Activated CD8-positive, alpha-beta memory T cell treated with anti-CD3 and anti-CD28 coated beads, Interleukin-2, amount 50 U/mL, for 24 hours (primary cell): ENCODE data around the gene KLF11.
"Not testable (repeated sequence)": the region's sequence is repeated elsewhere in the genome, so short reads cannot be mapped to it uniquely, and the experiment has no call there.

Source experiments
- DNase-seq: peaks from one replicate; pipeline ENCODE4 v3.0.0-alpha.2; 2020; ENCODE audit errors: extremely low read depth

The KLF11 gene

DNA sequence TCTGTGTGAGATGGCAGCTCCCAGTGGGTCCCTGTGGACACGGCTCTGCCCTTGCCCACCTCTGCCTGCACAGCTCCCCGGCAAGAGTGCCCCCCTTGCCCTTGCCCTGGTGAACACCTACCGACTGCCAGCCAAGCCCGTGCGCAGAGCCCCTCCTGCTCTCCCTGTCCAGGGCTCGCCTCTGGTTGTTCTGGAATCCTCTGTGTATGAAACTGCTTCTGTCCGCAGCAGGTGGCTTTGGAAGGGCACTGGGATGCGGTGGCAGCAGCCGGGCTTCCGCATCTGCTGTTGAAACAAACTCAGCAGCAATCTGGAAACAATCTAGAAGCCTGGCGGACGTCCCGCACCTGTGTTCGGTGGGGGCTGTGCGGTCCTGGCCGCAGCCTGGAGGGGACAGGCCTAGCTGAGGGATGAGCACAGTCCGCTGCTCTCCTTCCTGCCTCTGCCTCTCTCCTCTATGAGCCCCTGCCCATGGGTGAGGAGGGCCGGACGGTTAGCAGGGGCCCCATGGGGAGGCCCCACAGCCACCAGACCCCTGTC, 34.0 kb upstream of the KLF11 start:
- DNase-seq, result no peak

- no peak for DNase-seq
These were observed 33.3 kb upstream of the KLF11 start for GRCh38 chr2:10009811-10010781.

DNA sequence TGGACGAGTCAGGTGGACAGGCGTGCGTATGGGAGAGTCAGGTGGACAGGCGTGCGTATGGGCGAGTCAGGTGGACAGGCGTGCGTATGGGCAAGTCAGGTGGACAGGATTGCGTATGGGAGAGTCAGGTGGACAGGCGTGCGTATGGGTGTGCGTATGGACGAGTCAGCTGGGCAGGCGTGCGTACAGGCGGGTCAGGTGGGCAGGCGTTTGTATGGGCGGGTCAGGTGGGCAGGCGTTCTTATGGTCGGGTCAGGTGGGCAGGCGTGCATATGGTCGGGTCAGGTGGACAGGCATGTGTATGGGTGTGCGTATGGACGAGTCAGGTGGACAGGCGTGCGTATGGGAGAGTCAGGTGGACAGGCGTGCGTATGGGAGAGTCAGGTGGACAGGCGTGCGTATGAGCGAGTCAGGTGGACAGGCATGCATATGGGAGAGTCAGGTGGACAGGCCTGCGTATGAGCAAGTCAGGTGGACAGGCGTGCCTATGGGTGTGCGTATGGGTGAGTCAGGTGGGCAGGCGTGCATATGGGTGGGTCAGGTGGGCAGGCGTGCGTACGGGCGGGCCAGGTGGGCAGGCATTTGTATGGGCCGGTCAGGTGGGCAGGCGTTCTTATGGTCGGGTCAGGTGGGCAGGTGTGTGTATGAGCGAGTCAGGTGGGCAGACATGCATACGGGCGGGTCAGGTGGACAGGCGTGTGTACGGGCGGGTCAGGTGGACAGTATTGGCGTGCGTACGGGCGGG, 32.3 kb upstream of the KLF11 start:
- not testable (repeated sequence) for DNase-seq

DNA sequence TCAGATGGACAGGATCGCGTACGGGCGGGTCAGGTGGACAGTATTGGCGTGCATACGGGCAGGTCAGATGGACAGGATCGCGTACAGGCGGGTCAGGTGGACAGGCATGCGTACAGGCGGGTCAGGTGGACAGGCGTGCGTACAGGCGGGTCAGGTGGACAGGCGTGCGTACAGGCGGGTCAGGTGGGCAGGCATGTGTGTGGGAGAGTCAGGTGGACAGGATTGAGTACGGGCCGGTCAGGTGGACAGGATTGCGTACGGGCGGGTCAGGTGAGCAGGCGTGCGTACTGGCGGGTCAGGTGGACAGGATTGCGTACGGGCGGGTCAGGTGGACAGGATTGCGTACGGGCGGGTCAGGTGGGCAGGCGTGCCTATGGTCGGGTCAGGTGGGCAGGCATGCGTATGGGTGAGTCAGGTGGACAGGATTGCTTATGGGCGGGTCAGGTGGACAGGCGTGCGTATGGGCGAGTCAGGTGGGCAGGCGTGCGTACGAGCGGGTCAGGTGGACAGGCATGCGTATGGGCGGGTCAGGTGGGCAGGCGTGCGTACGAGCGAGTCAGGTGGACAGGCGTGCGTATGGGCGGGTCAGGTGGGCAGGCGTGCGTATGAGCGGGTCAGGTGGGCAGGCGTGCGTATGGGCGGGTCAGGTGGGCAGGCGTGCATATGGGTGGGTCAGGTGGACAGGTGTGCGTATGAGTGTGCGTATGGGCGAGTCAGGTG, 31.6 kb upstream of the KLF11 start:
- not testable (repeated sequence) for DNase-seq

GRCh38 chr2:10012366-10012962, 30.9 kb upstream of the KLF11 start:
- not testable (repeated sequence) for DNase-seq

GRCh38 chr2:10012963-10013461, 30.3 kb upstream of the KLF11 start:
- no peak for DNase-seq

- not testable (repeated sequence) for DNase-seq
These were observed 29.5 kb upstream of the KLF11 start for GRCh38 chr2:10013651-10014417.

- no peak for DNase-seq
These were observed 28.7 kb upstream of the KLF11 start for GRCh38 chr2:10014418-10015190.

DNA sequence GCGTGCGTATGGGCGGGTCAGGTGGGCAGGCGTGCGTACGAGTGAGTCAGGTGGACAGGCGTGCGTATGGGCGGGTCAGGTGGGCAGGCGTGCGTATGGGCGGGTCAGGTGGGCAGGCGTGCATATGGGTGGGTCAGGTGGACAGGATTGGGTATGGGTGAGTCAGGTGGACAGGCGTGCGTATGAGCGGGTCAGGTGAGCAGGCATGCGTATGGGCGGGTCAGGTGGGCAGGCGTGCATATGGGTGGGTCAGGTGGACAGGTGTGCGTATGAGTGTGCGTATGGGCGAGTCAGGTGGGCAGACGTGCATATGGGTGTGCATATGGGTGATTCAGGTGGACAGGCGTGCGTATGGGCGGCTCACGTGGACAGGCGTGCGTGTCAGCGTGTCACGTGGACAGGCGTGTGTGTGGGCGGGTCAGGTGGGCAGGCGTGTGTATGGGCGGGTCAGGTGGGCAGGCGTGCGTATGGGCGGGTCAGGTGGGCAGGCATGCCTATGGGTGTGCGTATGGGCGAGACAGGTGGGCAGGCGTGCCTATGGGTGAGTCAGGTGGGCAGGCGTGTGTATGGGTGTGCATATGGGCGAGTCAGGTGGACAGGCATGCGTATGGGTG, 27.9 kb upstream of the KLF11 start:
- not testable (repeated sequence) for DNase-seq

- DNase-seq, result no peak
These were observed 27.1 kb upstream of the KLF11 start for GRCh38 chr2:10016001-10016801.

DNA sequence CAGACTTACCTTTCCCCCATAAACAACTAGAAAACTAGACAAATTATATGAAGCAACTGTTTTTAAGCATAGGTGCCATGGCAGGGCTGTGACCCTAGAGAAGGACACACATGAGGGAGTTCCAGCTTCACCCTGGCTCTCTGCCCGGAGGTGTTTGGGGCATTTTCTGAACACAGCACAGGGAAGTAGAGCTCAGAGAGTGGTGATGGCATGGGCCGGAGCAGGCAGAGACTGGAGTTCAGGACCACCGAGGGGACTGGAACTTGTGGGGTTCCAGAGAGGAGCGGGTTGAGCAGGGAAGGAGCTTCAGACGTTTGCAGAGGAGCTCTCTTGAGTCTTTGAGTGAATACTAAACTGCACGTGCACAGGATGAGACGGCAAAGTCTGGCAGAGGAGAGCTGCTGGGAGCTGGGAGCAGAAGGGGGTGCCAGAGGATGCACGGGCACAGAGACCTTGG, 26.5 kb upstream of the KLF11 start:
- DNase-seq, result no peak

DNA sequence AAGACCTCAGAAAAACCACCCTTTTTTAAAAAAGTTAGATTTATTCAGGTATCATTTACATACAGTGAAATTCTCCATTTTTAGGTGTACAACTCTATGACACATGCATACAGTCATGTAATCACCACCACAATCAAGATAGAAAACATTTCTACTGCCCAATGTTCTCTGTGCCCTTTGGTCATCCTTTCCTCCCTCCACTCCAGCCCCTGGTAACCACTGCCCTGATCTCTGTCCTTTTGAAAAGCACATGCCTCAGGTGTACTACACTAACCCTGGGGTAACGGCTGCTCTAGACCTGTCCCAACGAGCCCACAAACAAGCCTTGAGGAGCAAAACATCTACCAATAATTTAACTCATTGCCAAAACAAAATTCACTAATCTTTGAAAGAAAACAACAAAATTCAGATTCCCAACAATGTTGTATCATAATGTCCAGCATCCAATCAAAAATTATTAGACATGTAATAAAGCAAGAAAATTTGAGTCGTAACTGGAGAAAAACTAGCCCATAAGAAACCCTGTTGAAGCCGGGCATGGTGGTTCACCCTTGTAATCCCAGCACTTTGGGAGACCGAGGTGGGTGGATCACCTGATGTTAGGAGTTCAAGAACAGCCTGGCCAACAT, 25.9 kb upstream of the KLF11 start:
- no peak for DNase-seq

DNA sequence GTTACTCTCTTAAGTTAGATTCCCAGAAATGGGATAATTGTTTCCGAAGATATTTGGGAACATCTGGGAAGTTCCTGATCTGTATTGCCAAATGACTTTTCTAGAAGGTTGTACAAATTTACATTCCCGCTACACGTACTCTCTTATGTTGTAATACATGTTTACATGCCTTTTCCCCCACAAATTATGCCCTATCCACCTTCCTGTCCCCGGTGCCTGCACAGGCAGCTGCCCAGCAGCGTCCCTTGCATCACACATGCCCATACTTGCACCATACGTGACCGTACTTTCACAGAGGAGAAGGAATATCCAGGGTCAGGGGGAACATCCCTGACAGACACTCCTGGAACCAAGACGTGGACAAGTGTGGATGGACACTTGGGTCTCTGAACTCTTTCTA, 24.2 kb upstream of the KLF11 start:
- no peak for DNase-seq

DNA sequence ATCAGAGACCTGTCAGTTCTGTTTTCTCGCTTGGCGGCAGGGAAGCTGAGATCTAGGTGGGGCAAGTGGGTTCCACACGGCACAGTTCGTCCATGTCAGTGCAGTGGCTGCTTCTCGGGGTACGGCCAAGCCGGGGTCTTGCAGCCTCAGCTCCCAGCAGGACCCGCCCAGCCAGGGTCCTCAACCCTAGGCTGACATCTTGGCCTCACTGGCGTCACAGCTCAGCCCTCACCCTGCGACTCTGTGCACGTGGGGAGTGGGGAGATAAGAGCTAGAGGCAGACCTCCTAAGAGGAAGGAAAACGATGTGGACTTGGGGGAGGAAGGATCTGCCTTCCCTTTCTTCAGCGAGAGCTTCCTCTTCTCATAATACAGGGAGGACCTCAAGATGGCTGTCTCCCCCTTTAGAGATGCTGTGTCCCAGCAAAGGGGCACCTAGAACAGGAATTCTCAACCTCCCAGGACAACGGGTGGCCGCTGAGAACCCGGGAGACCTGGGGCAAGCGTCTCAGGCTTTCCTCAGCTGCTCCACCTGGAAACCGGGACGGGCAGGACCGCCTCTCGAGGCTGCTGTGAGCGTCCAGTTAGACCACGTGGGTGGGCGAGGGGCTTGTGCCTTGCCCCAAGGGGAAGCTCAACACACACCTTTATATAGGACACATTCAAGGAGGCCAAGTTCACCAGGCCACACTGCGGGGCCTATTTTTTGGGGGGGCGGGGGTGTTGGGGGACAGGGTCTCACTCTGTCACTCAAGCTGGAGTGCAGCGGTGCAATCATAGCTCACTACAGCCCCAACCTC, 23.5 kb upstream of the KLF11 start:
- DNase-seq, result no peak

GRCh38 chr2:10022041-10022421, 21.3 kb upstream of the KLF11 start:
- DNase-seq, result no peak

GRCh38 chr2:10022445-10022844, 20.9 kb upstream of the KLF11 start:
- DNase-seq, result no peak
